Pons (tissue), 1 donor: ENCODE data around the gene CLIC4.
A peak's percentile ranks its signal among the peaks of the same experiment; 100 is the strongest.
"Not testable (repeated sequence)": the region's sequence is repeated elsewhere in the genome, so short reads cannot be mapped to it uniquely, and the experiment has no call there.

ENCODE experiments used
- DNase-seq: peaks from one replicate; pipeline ENCODE4 v3.0.0-alpha.2; 2016; ENCODE audit warnings: low spot score

CLIC4 gene

DNA sequence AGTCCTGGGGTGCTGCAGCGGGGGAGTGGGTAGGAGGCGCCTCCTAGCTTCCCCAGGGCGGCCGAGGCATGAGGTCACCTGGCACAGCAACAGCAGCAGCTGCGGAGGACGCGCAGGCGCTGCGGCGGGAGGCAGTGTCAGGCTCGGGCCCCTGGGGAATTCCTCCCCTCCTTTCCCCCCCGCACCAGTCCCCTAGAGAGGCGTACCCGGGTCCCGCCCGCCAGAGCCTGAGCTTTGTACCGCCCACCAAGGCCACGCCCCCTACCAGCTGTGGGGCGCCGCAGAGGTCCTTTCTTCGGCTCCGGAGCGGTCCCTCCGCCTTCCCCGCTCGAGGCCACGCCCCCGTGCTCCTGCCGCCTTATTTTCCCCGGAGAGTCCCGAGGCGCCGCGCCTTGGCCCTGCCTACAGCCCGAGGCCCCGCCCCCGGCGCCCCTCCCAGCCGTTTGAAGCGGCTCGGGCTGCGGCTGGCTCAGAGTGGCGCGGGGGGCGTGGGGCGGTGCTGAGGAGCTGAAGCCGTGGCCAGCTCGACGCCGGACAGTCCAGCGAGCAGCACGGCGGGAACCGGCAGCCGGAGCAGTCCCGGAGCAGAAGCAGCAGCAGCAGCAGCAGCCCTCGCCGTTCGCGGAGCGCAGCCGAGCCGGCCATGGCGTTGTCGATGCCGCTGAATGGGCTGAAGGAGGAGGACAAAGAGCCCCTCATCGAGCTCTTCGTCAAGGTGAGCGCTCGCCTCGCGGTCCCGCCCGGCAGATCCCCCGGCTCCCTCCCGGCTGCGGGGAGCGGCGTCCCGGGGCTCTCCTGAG is at the start of gene CLIC4:
Gene CLIC4, plus strand, starts transcription at position 537 of the 800 bp plus-strand sequence. Its CDS starts 107 bp downstream, at position 644.
- peak; percentile 99 for DNase-seq

DNA sequence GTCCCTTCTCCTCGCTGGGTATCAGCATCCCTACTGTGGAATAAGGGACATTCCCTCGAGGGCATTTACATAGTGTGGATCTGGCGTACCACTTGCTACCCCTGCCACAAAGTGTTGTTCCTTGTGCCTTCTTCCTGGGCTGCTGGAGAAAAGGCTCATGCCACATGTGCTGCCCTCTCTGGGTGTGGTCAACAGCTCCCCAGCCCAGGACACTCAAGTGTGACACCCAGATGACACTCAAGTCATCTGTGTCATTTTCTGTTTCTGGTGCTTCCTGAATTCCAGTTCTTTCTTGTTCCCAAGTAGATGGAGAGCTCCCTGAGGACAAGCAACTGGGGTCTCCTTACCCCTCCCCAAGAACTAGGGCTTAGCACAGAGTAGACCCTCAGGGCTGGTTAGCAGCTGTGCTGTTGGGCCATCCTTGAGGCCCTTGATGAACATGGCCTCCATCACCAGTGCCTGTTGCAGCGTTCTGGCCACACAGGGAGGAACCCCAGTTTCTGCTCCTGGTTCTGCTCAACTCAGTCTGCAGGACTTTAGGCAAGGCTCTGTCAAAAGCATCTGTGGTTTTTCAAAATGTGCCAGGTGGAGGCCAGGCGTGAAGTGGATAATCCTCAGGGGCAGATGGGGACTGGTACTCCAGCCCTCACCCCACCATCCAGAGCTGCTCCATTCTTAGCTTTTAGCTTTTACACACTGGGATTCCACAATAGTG is 49.0 kb upstream of the CLIC4 start:
- no peak for DNase-seq

DNA sequence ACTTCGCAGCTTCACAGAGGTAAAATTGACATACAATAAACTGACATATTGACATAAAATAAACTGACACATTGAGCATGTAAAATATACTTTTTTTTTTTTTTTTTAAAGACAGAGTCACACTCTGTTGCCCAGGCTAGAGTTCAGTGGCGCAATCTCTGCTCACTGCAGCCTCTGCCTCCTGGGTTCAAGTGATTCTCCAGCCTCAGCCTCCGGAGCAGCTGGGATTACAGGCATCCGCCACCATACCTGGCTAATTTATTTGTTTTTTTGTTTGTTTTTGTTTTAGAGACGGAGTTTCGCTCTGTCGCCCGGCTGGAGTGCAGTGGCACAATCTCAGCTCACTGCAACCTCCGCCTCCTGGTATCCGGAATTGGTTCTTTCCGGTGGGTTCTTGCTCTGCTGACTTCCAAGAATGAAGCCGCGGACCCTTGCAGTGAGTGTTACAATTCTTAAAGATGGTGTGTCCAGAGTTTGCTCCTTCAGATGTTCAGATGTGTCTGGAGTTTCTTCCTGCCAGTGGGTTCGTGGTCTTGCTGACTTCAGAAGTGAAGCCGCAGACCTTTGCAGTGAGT is 48.4 kb upstream of the CLIC4 start:
- no peak for DNase-seq

GRCh38 chr1:24697453-24698001 is 47.7 kb upstream of the CLIC4 start:
- DNase-seq: not testable (repeated sequence)

DNA sequence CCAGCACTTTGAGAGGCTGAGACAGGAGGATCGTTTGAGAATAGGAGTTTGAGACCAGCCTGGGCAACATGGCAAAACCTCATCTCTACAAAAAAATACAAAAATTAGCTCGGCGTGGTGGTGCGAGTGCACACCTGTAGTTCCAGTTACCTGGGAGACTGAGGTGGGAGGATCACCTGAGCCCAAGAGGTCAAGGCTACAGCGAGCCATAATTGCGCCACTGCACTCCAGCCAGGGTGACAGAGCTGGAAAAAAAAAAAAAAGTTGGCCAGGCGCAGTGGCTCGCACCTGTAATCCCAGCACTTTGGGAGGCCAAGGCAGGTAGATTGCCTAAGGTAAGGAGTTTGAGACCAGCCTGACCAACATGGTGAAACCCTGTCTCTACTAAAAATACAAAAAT is 46.9 kb upstream of the CLIC4 start:
- not testable (repeated sequence) for DNase-seq

DNA sequence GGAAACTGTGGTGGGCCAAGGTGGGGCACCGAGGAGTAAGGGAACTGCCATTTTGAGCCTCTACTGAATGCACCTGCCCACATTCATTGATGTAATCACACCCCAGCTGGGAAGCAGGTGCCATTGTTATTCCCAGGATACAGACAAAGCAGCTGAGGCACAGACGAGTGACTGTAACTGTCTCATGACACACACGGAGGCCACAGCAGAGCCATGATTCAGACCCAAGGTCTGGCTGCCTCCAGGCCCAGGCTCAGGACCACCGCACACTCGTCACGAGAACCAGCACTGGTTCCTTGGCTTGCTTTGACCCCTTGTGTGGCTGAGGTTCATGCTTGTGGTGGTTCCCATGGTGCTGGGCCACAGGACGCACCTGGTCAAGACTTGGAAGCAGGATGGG is 45.6 kb upstream of the CLIC4 start:
- DNase-seq: no peak

DNA sequence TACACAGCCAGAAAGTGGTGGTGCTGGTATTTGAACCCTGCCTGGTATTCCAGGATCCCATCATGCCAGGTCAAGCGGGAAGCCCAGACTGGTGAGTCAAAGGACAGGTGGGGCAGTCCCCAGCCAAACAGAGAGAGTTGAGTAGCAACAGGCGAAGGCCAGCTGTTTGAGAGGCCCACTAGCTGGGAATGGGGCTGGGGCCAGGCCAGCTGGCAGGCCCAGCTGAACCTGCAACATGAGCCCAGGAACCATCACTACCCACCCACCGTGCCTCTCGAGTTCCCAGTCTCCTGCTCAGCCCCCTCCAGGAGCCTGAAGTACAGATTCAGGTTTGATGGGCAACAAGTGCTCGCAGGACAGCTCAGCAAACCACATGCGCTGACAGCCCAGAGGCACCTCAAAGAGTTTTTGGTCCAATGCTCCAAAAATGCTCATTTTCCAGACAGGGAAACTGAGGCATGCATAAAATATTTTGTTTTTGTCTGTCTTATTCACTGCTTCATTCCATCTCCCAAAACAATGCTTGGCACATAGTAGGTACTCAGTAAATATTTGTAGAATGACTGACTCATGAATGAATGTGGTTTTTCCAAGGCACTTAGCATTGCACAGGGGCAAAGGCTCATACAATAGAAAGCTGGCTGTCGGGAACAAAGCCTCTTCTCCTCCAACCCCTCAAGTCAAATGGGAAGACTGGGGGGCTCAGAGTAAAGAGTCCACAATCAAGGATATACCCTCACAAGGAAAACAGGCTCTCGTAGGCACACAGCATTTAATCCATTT is 42.5 kb upstream of the CLIC4 start:
- DNase-seq: no peak

GRCh38 chr1:24704411-24705259 is 40.6 kb upstream of the CLIC4 start:
- DNase-seq: peak; percentile 97

- peak; percentile 93 for DNase-seq
These were observed 39.8 kb upstream of the CLIC4 start for GRCh38 chr1:24705260-24706073.

DNA sequence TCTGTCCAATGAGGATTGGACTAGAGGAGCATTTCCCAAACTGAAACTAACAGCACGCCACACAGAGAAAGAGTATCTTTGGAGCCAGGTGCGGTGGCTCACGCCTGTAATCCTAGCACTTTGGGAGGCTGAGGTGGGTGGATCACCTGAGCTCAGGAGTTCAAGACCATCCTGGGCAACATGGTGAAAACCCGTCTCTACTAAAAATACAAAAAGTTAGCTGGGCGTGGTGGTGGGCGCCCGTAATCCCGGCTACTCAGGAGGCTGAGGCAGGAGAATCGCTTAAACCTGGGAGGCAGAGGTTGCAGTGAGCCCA is 39.2 kb upstream of the CLIC4 start:
- DNase-seq: not testable (repeated sequence)

DNA sequence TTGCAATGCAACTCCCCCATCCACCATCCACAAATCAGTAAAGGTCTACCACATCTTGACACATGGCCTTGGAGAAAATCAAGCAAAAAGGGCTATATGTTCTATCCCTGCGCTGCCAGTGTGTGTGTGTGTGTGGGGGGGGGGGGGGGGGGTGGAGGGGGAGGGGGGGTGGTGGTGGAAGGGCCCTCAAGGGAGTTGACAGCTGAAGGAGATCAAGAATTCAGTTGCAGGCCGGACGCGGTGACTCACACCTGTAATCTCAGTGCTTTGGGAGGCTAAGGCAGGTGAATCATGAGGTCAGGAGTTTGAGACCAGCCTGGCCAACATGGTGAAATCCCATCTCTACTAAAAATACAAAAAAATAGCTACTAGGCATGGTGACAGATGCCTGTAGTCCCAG is 37.6 kb upstream of the CLIC4 start:
- no peak for DNase-seq

GRCh38 chr1:24708938-24709337 is 36.3 kb upstream of the CLIC4 start:
- DNase-seq: peak; percentile 63

- no peak for DNase-seq
These were observed 35.3 kb upstream of the CLIC4 start for GRCh38 chr1:24709791-24710441.

DNA sequence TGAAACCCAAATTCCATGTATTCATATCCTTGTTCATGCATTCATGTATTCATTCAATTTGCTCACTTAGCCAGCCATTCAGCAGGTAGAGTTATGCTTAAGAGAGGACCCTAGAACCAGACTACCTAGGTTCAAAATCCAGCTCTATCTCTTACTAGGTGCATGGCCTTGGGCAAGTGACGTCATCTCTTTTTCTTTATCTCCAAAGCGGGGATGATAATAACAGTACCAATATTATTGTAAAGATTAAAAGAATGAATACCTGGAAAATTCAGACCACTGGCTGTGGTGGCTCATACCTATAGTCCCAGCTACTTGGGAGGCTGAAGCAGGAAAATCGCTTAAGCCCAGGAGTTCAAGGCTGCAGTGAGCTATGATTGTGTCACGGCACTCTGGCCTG is 33.9 kb upstream of the CLIC4 start:
- DNase-seq: no peak

- no peak for DNase-seq
These were observed 32.1 kb upstream of the CLIC4 start for GRCh38 chr1:24713176-24713575.

DNA sequence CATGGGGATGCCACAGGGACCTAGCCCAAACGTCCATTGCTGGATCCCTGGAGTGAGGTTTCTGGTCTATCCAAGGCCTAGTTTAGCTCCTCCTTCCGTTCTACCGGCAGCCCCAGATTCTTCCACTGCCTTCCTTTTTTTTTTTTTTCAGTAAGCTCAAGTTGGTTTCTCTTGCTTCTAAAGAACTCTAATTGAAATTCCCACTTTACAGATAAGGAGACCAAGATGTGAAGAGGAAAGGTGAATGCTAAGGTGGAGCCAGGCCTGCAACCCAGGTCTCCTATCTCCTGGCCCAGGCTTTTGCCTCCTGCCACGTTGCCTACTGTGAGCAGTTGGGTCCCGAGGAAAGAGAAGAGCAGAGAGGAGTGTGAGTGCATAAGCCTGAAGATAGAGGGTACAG is 31.5 kb upstream of the CLIC4 start:
- DNase-seq: no peak

DNA sequence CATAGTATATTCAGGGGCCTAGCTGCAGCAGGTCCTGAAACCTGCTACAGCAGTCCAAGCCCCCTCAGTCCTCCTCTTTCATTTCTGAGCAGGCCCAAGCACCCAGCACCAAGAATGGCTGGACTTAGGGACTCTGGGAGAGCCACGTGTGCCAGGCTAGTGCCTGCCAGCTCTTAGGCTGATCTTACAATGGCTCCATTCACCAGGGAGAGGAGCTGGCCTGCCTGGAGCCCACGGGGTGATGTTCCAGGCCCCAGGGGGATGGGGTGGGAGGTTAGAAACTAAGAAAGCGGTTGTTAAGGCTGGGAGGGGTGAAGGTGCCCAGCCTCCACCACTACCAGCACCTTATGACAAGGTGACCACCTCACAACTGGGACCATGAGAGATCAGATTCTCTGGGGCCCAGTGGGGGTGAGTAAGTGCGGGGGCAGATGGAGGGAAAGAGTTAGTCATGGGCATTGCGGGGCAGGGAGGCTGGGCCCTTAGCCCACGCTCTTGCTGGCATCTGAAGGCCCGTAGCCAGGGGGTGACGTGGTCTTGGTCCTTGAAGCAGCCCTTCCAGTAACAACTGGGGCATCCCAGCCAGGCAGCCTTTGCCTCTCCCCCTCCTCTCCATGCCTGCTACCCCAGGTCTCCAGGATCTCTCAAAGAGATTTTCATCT is 30.3 kb upstream of the CLIC4 start:
- DNase-seq: peak; percentile 98

DNA sequence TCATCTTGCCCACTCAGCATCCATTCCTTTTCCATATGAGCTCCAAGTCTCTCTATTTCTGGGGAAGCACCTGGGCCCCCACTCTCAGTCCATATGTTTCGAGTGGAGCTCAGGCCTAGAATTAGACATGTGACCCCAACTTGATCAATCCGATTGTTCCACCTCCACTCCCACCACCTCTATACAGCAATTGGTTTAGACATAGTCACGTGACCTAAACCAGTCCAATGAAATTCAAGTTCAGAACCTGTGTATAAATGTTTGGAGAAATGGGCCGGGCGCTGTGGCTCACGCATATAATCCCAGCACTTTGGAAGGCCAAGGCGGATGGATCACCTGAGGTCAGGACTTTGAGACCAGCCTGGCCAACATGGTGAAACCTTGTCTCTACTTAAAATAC is 29.6 kb upstream of the CLIC4 start:
- DNase-seq: no peak
